CD14-positive monocyte (primary cell): Measurements from ENCODE around the gene ADAM30. TPM values are rescaled to one million over a fixed set of nuclear protein-coding genes. Genes with fewer than 3 reads are reported as not detected.

Source experiments
- DNase-seq, 3 donors: peaks; one replicate each; pipeline ENCODE4 v3.0.0-alpha.2; 2011 to 2022
- H2AFZ ChIP-seq: 2 replicates; pipeline ENCODE4 v1.6.0; 2012; ENCODE audit warnings: mild to moderate bottlenecking, low read depth, low read length, inconsistent platforms; ENCODE audit not compliant: insufficient read depth, poor library complexity, severe bottlenecking
- H3K27ac ChIP-seq, 2 donors: 1 replicate in 1 of 2; 2 replicates in 1 of 2; pipeline ENCODE4 v1.5.1; 2012 to 2013; ENCODE audit warnings: low read length in 2 of 2, control low read depth in 1 of 2, inconsistent platforms in 1 of 2, low read depth in 1 of 2, mild to moderate bottlenecking in 1 of 2
- H3K27me3 ChIP-seq, 2 donors: one replicate each; pipeline versions ENCODE4 v1.6.0 to v1.6.1; 2011 to 2013; ENCODE audit warnings: low read length in 2 of 2; ENCODE audit not compliant: control insufficient read depth in 2 of 2, insufficient read depth in 2 of 2
- H3K36me3 ChIP-seq, 2 donors: replicated peaks in 1 of 2; 1 replicate in 1 of 2; 2 replicates in 1 of 2; pipeline versions ENCODE4 v1.5.1 to v1.6.1; 2012 to 2013; ENCODE audit warnings: low read length in 2 of 2, control low read depth in 1 of 2, inconsistent platforms in 1 of 2, mild to moderate bottlenecking in 1 of 2; ENCODE audit not compliant: insufficient read depth in 2 of 2, control insufficient read depth in 1 of 2
- H3K4me1 ChIP-seq, 2 donors: 1 replicate in 1 of 2; 2 replicates in 1 of 2; pipeline versions ENCODE4 v1.5.1 to v1.6.1; 2012 to 2013; ENCODE audit warnings: low read length in 2 of 2, control low read depth in 1 of 2, inconsistent platforms in 1 of 2, mild to moderate bottlenecking in 1 of 2, moderate library complexity in 1 of 2; ENCODE audit not compliant: insufficient read depth in 2 of 2, control insufficient read depth in 1 of 2
- H3K4me2 ChIP-seq: replicated peaks from 2 replicates; pipeline ENCODE3; 2012; ENCODE audit warnings: low read length, moderate library complexity, mild to moderate bottlenecking; ENCODE audit not compliant: poor library complexity, severe bottlenecking; ENCODE audit errors: extremely low read depth
- H3K4me3 ChIP-seq, 3 experiments: fragments of 200-600 bp in 1 of 3; sonication (generic) in 1 of 3; replicated peaks in 1 of 3; 1 replicate in 2 of 3; 2 replicates in 1 of 3; pipeline ENCODE4 v1.5.1; 2011 to 2013; ENCODE audit warnings: low read length in 3 of 3, mild to moderate bottlenecking in 3 of 3, control low read depth in 2 of 3, low read depth in 2 of 3, inconsistent platforms in 1 of 3, moderate library complexity in 1 of 3
- H3K79me2 ChIP-seq: 2 replicates; pipeline ENCODE4 v1.6.0; 2012; ENCODE audit warnings: mild to moderate bottlenecking, control low read depth, inconsistent platforms, low read length, moderate library complexity; ENCODE audit not compliant: insufficient read depth
- H3K9ac ChIP-seq: 2 replicates; pipeline ENCODE4 v1.6.0; 2017; ENCODE audit warnings: low read length, mild to moderate bottlenecking; ENCODE audit not compliant: insufficient read depth, poor library complexity, severe bottlenecking
- H3K9me3 ChIP-seq, 2 donors: replicated peaks in 1 of 2; 1 replicate in 1 of 2; 2 replicates in 1 of 2; pipeline versions ENCODE4 v1.5.1 to v1.6.1; 2012 to 2013; ENCODE audit warnings: low read length in 2 of 2, control low read depth in 1 of 2; ENCODE audit not compliant: control insufficient read depth in 1 of 2, insufficient read depth in 1 of 2
- H4K20me1 ChIP-seq: 2 replicates; pipeline ENCODE4 v1.6.0; 2012; ENCODE audit warnings: mild to moderate bottlenecking, low read length, control low read depth, moderate library complexity; ENCODE audit not compliant: insufficient read depth
- H3K27ac Mint-ChIP-seq, 7 donors: one replicate each; pipeline ENCODE4 v1.8.0; 2020; ENCODE audit warnings: mild to moderate bottlenecking in 7 of 7, mixed read lengths in 7 of 7, moderate library complexity in 6 of 7, inconsistent platforms in 2 of 7
- H3K27me3 Mint-ChIP-seq, 3 donors: one replicate each; pipeline ENCODE4 v1.8.0; 2021 to 2022; ENCODE audit warnings: low read depth in 3 of 3, mild to moderate bottlenecking in 3 of 3, mixed read lengths in 3 of 3, moderate library complexity in 3 of 3, inconsistent platforms in 1 of 3
- H3K36me3 Mint-ChIP-seq, 2 donors: one replicate each; pipeline ENCODE4 v1.8.0; 2020; ENCODE audit warnings: mixed read lengths in 2 of 2, inconsistent platforms in 1 of 2, mild to moderate bottlenecking in 1 of 2
- H3K4me1 Mint-ChIP-seq: one replicate; pipeline ENCODE4 v1.8.0; 2020; ENCODE audit warnings: mild to moderate bottlenecking, mixed read lengths
- H3K4me3 Mint-ChIP-seq, 2 donors: one replicate each; pipeline ENCODE4 v1.8.0; 2020; ENCODE audit warnings: mild to moderate bottlenecking in 2 of 2, mixed read lengths in 2 of 2, moderate library complexity in 1 of 2
- H3K9me3 Mint-ChIP-seq, 7 donors: one replicate each; pipeline ENCODE4 v1.8.0; 2020 to 2022; ENCODE audit warnings: mixed read lengths in 7 of 7, mild to moderate bottlenecking in 6 of 7, moderate library complexity in 6 of 7, inconsistent platforms in 2 of 7
- WGBS: methylation state at CpG from one replicate; pipeline ENCODE4 v1.1.5; 2013; ENCODE audit warnings: missing lambda C conversion rate; ENCODE audit not compliant: insufficient coverage; 5-methylcytosine and 5-hydroxymethylcytosine counted together
- intact Hi-C, 2 donors: fragments of 100-400 bp; cut with micrococcal nuclease; formaldehyde crosslinking; loops; one replicate each; pipeline versions ENCODE4 v1.15.0 to v1.15.1; 2023
- polyA plus RNA-seq, 3 donors: library from polyadenylated mRNA; depleted of rRNA in 1 of 3; unstranded in 2 of 3; stranded (reverse) in 1 of 3; fragments of 300-500 nt in 2 of 3; fragments of >200 nt in 1 of 3; fragmentation: Illumina TruSeq in 2 of 3; gene quantifications; 1 replicate in 2 of 3; 2 replicates in 1 of 3; pipeline ENCODE4 v1.2.3, GENCODE V29; 2012 to 2021
- TF ChIP-seq, protein P1 (sequence below): fragments of 200-600 bp; IDR thresholded peaks from one replicate; pipeline ENCODE4 v1.8.0; 2022; ENCODE audit warnings: antibody characterized with exemption, mild to moderate bottlenecking

ADAM30 gene
- polyA plus RNA-seq, 3 donors, result not detected

DNA sequence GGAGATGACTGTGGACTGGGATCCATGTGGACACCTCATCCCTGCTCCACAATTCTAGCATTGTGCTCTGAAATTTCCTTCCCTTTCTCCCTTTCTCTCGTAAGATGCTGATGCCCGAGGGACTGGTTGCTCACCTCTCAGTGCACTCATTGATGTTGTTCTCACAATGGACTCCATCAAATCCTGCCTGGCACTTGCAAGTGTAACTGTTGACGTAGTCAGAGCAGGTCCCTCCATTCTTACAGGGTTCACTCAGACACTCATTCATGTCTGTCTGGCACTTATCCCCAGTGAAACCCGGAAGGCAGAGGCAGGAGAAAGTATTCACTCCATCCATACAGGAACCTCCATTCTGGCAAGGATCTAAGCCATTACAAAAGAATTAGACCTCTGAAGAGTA, 45.1 kb upstream of the ADAM30 start:
- no peak overlapping the region for H3K27ac ChIP-seq
- H3K4me1 ChIP-seq, result no peaks in the 10 kb centered on the region
- H3K27me3 ChIP-seq, result no peaks in the 10 kb centered on the region
- DNase-seq, result no peak
- TF ChIP-seq, protein P1, sequence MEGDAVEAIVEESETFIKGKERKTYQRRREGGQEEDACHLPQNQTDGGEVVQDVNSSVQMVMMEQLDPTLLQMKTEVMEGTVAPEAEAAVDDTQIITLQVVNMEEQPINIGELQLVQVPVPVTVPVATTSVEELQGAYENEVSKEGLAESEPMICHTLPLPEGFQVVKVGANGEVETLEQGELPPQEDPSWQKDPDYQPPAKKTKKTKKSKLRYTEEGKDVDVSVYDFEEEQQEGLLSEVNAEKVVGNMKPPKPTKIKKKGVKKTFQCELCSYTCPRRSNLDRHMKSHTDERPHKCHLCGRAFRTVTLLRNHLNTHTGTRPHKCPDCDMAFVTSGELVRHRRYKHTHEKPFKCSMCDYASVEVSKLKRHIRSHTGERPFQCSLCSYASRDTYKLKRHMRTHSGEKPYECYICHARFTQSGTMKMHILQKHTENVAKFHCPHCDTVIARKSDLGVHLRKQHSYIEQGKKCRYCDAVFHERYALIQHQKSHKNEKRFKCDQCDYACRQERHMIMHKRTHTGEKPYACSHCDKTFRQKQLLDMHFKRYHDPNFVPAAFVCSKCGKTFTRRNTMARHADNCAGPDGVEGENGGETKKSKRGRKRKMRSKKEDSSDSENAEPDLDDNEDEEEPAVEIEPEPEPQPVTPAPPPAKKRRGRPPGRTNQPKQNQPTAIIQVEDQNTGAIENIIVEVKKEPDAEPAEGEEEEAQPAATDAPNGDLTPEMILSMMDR, result no peak
- Mint-ChIP-seq H3K36me3 (peaks cover 81 to 94% of the 10 kb centered on the region in 2 donors), H3K27me3 (no peaks in the 10 kb centered on the region), H3K4me3 (no peak overlapping the region), H3K9me3 (peaks cover 0 to 7% (median 2%) of the 10 kb centered on the region in 7 donors), H3K27ac (peak overlapping the region in 2 of 7 donors; percentile 10 to 77), H3K4me1 (no peaks in the 10 kb centered on the region)
- no peak overlapping the region for H3K4me3 ChIP-seq
- H3K79me2 ChIP-seq, result peaks cover 36% of the 10 kb centered on the region
- peaks cover 99% of the 10 kb centered on the region for H4K20me1 ChIP-seq
- no peak overlapping the region for H3K9ac ChIP-seq
- intact Hi-C loops, result no loop called here
- H3K9me3 ChIP-seq, result no peaks in the 10 kb centered on the region
- H3K4me2 ChIP-seq, result no peak overlapping the region
- no peak overlapping the region for H2AFZ ChIP-seq
- peaks cover 89 to 100% of the 10 kb centered on the region in 2 donors for H3K36me3 ChIP-seq
- 96% methylated on average over 3 of the region's 4 CpGs for WGBS

GRCh38 chr1:119940697-119941096, 44.4 kb upstream of the ADAM30 start:
- H3K36me3 ChIP-seq, result peaks cover 90 to 100% of the 10 kb centered on the region in 2 donors
- H3K36me3 Mint-ChIP-seq, result peaks cover 81 to 95% of the 10 kb centered on the region in 2 donors
- intact Hi-C loops, result no loop called here

More at GRCh38 chr1:119940697-119941096, 44.4 kb upstream of the ADAM30 start:
- Mint-ChIP-seq H3K4me3 (no peak overlapping the region), H3K27ac (peak overlapping the region in 1 of 7 donors; percentile 85), H3K4me1 (no peaks in the 10 kb centered on the region), H3K9me3 (peaks cover 0 to 11% (median 3%) of the 10 kb centered on the region in 7 donors), H3K27me3 (no peaks in the 10 kb centered on the region)
- Histone ChIP-seq H3K4me1 (no peaks in the 10 kb centered on the region), H3K79me2 (peaks cover 36% of the 10 kb centered on the region), H3K4me2 (no peak overlapping the region), H3K9me3 (no peaks in the 10 kb centered on the region), H3K9ac (no peak overlapping the region), H3K27me3 (no peaks in the 10 kb centered on the region), H3K4me3 (no peak overlapping the region), H2AFZ (no peak overlapping the region), H4K20me1 (peaks cover 99% of the 10 kb centered on the region), H3K27ac (no peak overlapping the region)
- no peak for DNase-seq
- TF ChIP-seq, protein P1, result no peak
